ENCODE results near the gene AKR1B1. TPM values are rescaled to one million over a fixed set of nuclear protein-coding genes. Genes with fewer than 3 reads are reported as not detected.

The AKR1B1 gene
- total RNA-seq, 2 experiments from 2014 or later: 75.7 to 167 TPM

- H3K9me2 ChIP-seq (ENCODE audit: insufficient read depth, low read length): no peaks in the 10 kb centered on the region
- H4K20me1 ChIP-seq (ENCODE audit: insufficient read depth, low read length): no peaks in the 10 kb centered on the region
- ChIA-PET POLR2A (no interaction called here), CTCF (ENCODE audit: unreplicated experiment) (no interaction called here)
- peaks cover 15% of the 10 kb centered on the region; the same call in 1 of the 2 replicates for H3K9me3 ChIP-seq (ENCODE audit: low read length)
- no peak overlapping the region for H3K4me3 ChIP-seq (ENCODE audit: low read depth, low read length, poor library complexity, severe bottlenecking)
- H2AFZ ChIP-seq (ENCODE audit: low read length): no peak overlapping the region
- H3K79me2 ChIP-seq (ENCODE audit: insufficient read depth, low read depth, low read length): no peaks in the 10 kb centered on the region
- no peak overlapping the region for H3K4me2 ChIP-seq (ENCODE audit: low read length)
- BruUV-seq (replicated peaks): no TSS peak
- no peaks in the 10 kb centered on the region for H3K4me1 ChIP-seq (ENCODE audit: insufficient read depth, low read length, poor library complexity, severe bottlenecking)
- DNase-seq (ENCODE audit: low spot score): no peak
- intact Hi-C loops (cut with micrococcal nuclease; ENCODE audit: unreplicated experiment): no loop called here
- no peak overlapping the region for H3K27ac ChIP-seq (ENCODE audit: low read depth, low read length, poor library complexity, severe bottlenecking)
- no peaks in the 10 kb centered on the region for H3K36me3 ChIP-seq (ENCODE audit: insufficient read depth, low read length)
- TF ChIP-seq EZH2phosphoT487 (IDR thresholded peaks at IDR 0.05; ENCODE audit: borderline replicate concordance, low read depth, low read length): no peak
- no peak for TF ChIP-seq CTCF (conservative IDR thresholded peaks at IDR 0.05; ENCODE audit: low read length)
Observed at GRCh38 chr7:134468054-134468453, 9.2 kb upstream of the AKR1B1 start.

DNA sequence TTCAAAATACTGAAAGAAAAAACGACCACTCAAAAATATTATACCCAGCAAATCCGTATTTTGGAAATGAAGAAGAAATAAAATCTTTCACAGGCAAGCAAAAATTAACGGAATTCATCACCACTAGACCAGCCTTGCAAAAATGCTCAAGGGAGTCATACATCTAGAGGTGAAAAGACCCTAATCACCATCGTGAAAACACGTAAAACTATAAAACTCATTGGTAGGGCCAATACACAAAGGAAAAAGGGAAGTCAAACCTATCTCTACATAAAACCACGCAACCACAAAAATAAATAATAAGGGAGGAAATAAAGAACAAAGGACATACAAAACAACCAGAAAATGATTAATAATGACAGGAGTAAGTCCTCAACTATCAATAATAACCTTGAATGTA, 6.6 kb upstream of the AKR1B1 start:
- Histone ChIP-seq H3K9me3 (ENCODE audit: low read length) (peaks cover 15% of the 10 kb centered on the region; the same call in 1 of the 2 replicates), H3K4me1 (ENCODE audit: insufficient read depth, low read length, poor library complexity, severe bottlenecking) (no peaks in the 10 kb centered on the region), H3K9me2 (ENCODE audit: insufficient read depth, low read length) (no peaks in the 10 kb centered on the region), H3K79me2 (ENCODE audit: insufficient read depth, low read depth, low read length) (no peaks in the 10 kb centered on the region), H3K36me3 (ENCODE audit: insufficient read depth, low read length) (no peaks in the 10 kb centered on the region), H3K4me3 (ENCODE audit: low read depth, low read length, poor library complexity, severe bottlenecking) (no peak overlapping the region), H4K20me1 (ENCODE audit: insufficient read depth, low read length) (no peaks in the 10 kb centered on the region), H3K4me2 (ENCODE audit: low read length) (no peak overlapping the region), H2AFZ (ENCODE audit: low read length) (no peak overlapping the region), H3K27ac (ENCODE audit: low read depth, low read length, poor library complexity, severe bottlenecking) (no peak overlapping the region)
- BruUV-seq (replicated peaks): no TSS peak
- no peak for TF ChIP-seq EZH2phosphoT487 (IDR thresholded peaks at IDR 0.05; ENCODE audit: borderline replicate concordance, low read depth, low read length)
- TF ChIP-seq CTCF (conservative IDR thresholded peaks at IDR 0.05; ENCODE audit: low read length): no peak
- ChIA-PET CTCF (ENCODE audit: unreplicated experiment) (no interaction called here), POLR2A (no interaction called here)
- DNase-seq (ENCODE audit: low spot score): no peak
- intact Hi-C loops (cut with micrococcal nuclease; ENCODE audit: unreplicated experiment): no loop called here

DNA sequence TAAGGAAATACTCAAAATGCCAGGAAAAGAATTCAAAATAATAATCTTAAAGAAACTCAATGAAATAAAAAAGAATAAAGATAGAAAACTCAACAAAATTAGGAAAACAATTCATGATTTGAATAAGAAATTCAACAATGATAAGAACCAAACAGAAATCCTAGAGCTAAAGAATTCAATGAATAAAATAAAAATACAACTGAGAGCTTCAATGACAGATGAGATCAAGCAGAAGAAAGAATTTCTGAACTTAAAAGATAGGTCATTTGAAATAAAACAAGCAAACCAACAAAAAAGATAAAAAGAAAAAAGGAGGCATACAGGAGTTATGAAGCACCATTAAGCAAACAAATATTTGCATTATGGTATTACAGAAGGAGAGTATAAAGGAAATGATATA, 5.6 kb upstream of the AKR1B1 start:
- TF ChIP-seq CTCF (conservative IDR thresholded peaks at IDR 0.05; ENCODE audit: low read length) (no peak), EZH2phosphoT487 (IDR thresholded peaks at IDR 0.05; ENCODE audit: borderline replicate concordance, low read depth, low read length) (no peak)
- POLR2A ChIA-PET: interaction anchor here (0.9 to 1.2 kb wide), 3 partner anchors 16 to 69 kb away, joined by 3 read pairs; no protein-coding TSS in a partner anchor
- no peaks in the 10 kb centered on the region for H4K20me1 ChIP-seq (ENCODE audit: insufficient read depth, low read length)
- intact Hi-C loops (cut with micrococcal nuclease; ENCODE audit: unreplicated experiment): no loop called here
- H3K9me2 ChIP-seq (ENCODE audit: insufficient read depth, low read length): no peaks in the 10 kb centered on the region
- no peak overlapping the region for H3K4me3 ChIP-seq (ENCODE audit: low read depth, low read length, poor library complexity, severe bottlenecking)
- DNase-seq (ENCODE audit: low spot score): no peak
- no peak overlapping the region for H3K4me2 ChIP-seq (ENCODE audit: low read length)
- no TSS peak for BruUV-seq (replicated peaks)
- H3K27ac ChIP-seq (ENCODE audit: low read depth, low read length, poor library complexity, severe bottlenecking): no peak overlapping the region
- no peak overlapping the region for H2AFZ ChIP-seq (ENCODE audit: low read length)
- peaks cover 6% of the 10 kb centered on the region for H3K4me1 ChIP-seq (ENCODE audit: insufficient read depth, low read length, poor library complexity, severe bottlenecking)
- peaks cover 15% of the 10 kb centered on the region; the same call in 1 of the 2 replicates for H3K9me3 ChIP-seq (ENCODE audit: low read length)
- H3K36me3 ChIP-seq (ENCODE audit: insufficient read depth, low read length): no peaks in the 10 kb centered on the region
- H3K79me2 ChIP-seq (ENCODE audit: insufficient read depth, low read depth, low read length): no peaks in the 10 kb centered on the region
- CTCF ChIA-PET (ENCODE audit: unreplicated experiment): no interaction called here

Data from OCI-LY7 (cell line).